ENCODE results near the gene MAGEB4. TPM values are rescaled to one million over a fixed set of nuclear protein-coding genes. Genes with fewer than 3 reads are reported as not detected.
A peak's percentile ranks its signal among the peaks of the same experiment; 100 is the strongest.
"Not testable (repeated sequence)": the region's sequence is repeated elsewhere in the genome, so short reads cannot be mapped to it uniquely, and the experiment has no call there.

The MAGEB4 gene, protein sequence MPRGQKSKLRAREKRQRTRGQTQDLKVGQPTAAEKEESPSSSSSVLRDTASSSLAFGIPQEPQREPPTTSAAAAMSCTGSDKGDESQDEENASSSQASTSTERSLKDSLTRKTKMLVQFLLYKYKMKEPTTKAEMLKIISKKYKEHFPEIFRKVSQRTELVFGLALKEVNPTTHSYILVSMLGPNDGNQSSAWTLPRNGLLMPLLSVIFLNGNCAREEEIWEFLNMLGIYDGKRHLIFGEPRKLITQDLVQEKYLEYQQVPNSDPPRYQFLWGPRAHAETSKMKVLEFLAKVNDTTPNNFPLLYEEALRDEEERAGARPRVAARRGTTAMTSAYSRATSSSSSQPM
- total RNA-seq (2014; rRNA removed; shearing (Covaris generic)): not detected in 2 replicates
- polyA plus RNA-seq (2015; cell fraction: cytosol; rRNA removed): not detected in 2 replicates
- not detected in 2 replicates for polyA plus RNA-seq (2015; cell fraction: nucleus; rRNA removed)

DNA sequence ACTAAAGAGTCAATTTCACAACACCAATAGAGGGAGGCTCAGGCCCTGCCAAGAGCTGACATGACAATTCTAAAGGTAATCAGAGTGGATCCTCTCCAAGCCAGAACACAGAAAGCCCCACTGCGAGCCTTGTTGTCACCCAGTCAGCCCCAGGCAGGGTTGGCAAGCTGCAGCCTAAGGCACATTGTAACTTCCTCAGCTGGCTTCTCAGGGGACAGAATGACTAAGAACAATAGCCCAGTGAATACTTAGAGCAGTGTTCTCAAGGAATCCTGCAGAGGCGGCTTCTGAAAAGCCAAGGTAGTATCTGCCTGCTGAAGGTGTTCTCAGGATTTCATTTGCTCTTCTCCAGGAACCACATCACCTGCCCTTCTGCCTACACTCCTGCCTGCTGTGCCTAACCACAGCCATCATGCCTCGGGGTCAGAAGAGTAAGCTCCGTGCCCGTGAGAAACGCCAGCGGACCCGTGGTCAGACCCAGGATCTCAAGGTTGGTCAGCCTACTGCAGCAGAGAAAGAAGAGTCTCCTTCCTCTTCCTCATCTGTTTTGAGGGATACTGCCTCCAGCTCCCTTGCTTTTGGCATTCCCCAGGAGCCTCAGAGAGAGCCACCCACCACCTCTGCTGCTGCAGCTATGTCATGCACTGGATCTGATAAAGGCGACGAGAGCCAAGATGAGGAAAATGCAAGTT, at the start of gene MAGEB4:
Gene MAGEB4 (plus strand): TSS at position 277 of the 692 bp plus-strand sequence. CDS start 136 bp downstream, at position 413.
- in situ Hi-C loops (cut with HindIII; ENCODE audit: low pct_unique_long_range_greater_than_20kb, low sequenced_read_pairs): no loop called here
- DNase-seq (ENCODE audit: low read depth, low spot score): no peak

DNA sequence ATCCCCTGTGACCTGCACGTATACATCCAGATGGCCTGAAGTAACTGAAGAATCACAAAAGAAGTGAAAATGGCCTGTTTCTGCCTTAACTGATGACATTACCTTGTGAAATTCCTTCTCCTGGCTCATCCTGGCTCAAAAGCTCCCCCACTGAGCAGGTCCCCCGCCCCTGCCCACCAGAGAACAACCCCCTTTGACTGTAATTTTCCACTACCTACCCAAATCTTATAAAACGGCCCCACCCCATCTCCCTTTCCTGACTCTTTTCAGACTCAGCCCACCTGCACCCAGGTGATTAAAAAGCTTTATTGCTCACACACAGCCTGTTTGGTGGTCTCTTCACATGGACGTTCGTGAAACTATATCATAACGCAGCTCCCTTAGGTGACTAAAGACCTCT, 47.9 kb upstream of the MAGEB4 start:
- in situ Hi-C loops (cut with HindIII; ENCODE audit: low pct_unique_long_range_greater_than_20kb, low sequenced_read_pairs); DNase-seq (ENCODE audit: low read depth, low spot score): not testable (repeated sequence)

DNA sequence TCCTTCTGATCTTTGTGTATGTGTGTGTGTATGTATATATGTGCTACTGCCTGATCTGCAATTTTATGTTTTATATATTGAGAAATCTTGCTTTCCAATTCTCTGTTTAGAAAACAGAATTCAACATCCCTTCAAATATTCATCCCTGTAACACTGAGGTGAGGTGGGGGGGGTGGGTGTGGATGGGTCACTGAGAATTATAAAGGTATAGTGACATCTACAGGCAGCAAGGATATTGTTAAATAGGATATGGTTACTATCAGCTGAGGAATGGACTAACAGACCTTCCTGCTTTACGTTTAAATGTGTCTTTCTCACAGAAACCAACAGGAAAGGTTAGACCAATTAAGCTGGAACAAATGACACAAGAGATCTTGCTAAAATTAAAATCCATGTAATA, 45.5 kb upstream of the MAGEB4 start:
- in situ Hi-C loops (cut with HindIII; ENCODE audit: low pct_unique_long_range_greater_than_20kb, low sequenced_read_pairs): no loop called here
- peak; percentile 33 for DNase-seq (ENCODE audit: low read depth, low spot score)

DNA sequence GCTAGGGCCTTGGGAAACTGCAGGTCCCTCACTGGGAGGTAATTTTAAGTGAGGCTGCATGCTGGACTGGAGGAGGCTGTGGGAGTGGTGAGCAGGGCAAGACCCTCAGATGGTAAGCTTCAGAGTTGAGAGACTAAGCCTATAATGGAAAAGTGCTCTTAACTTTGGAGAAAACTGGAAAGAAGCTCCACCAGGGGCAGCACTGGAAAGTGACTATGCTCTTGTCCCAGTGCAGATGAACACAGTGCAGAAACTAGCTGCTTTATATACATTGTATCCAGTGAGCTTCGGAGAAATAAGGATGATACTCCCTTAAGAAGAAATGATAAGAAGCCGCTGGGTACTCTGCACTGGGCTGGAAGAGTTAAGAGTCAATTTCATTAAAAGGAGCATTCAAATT, 29.6 kb upstream of the MAGEB4 start:
- peak; percentile 2 for DNase-seq (ENCODE audit: low read depth, low spot score)
- in situ Hi-C loops (cut with HindIII; ENCODE audit: low pct_unique_long_range_greater_than_20kb, low sequenced_read_pairs): no loop called here

DNA sequence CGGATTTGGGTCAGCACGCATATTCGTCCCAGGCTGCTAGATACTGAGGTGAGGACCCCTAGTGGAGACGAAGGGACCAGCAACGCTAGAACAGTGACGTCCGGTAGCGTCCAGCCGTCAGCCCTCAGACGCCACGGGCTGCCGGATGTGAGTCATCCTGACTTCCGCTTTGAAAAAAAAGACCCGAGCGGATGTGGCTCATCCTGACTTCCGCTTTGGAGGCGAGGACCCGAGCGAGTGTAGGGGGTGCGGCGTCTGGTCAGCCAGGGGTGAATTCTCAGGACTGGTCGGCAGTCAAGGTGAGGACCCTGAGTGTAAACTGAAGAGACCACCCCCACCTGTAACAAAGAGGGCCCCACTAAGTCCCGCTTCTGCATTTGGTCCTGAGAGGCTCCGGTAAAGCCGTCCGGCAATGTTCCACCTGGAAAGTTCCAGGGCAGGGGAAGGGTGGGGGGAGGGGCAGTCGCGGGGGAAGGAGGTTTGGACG, 26.4 kb upstream of the MAGEB4 start, which contains the start of gene MAGEB2:
Gene MAGEB2 (plus strand): TSS at position 207 of the 487 bp plus-strand sequence. CDS start 3,018 bp downstream, outside the sequence.
- peak; percentile 61 for DNase-seq (ENCODE audit: low read depth, low spot score)
- in situ Hi-C loops (cut with HindIII; ENCODE audit: low pct_unique_long_range_greater_than_20kb, low sequenced_read_pairs): no loop called here

DNA sequence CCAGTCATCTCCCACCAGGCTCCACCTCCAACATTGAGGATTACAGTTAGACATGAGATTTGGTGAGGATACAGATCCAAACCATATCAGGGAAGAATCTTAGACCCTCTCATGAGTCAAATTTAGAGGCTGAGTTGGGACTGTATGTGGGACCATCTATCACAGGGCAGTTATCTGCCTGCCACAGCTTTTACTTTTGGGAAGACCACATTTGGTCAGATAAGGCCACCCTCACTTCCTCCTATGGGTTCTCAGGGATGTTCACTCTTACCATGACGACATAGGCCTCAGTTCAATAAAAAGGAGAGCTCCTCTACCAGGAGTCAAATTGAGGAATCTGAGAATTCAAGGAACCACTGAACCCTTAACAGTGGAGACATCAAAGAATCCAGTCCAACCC, 24.3 kb upstream of the MAGEB4 start:
- DNase-seq (ENCODE audit: low read depth, low spot score): no peak
- in situ Hi-C loops (cut with HindIII; ENCODE audit: low pct_unique_long_range_greater_than_20kb, low sequenced_read_pairs): no loop called here

DNA sequence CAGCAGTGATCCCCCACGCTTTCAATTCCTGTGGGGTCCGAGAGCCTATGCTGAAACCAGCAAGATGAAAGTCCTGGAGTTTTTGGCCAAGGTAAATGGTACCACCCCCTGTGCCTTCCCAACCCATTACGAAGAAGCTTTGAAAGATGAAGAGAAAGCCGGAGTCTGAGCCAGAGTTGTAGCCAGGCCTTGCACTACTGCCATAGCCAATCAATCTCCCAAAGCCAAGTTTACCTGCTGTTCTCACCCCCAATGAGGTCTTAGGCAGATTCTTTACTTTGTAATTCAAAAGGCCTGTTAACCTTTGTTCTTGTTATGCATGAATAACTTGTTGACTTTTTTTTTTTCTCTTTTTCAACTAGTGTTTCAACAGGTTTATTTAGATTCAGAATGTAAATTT, 22.4 kb upstream of the MAGEB4 start:
- no peak for DNase-seq (ENCODE audit: low read depth, low spot score)
- in situ Hi-C loops (cut with HindIII; ENCODE audit: low pct_unique_long_range_greater_than_20kb, low sequenced_read_pairs): no loop called here

DNA sequence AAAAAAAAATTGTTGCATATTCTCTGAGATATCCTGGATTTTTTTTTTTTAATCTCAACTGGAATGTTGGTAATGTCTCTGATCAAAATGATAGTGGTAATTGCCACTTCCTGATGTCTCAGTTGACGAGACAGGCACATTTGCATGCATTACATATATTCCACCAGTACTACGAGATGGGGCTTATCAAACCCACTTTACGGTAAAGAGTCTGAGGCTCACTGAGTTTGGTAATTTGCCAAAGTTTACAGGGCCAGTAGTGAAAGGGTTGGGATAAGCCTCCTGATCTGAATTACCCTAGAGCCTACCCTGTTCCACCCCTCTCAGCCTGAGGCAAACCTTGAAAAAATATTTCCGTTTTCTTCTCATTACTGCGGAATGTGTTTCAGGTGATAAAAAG, 21.1 kb upstream of the MAGEB4 start:
- in situ Hi-C loops (cut with HindIII; ENCODE audit: low pct_unique_long_range_greater_than_20kb, low sequenced_read_pairs): no loop called here
- no peak for DNase-seq (ENCODE audit: low read depth, low spot score)

DNA sequence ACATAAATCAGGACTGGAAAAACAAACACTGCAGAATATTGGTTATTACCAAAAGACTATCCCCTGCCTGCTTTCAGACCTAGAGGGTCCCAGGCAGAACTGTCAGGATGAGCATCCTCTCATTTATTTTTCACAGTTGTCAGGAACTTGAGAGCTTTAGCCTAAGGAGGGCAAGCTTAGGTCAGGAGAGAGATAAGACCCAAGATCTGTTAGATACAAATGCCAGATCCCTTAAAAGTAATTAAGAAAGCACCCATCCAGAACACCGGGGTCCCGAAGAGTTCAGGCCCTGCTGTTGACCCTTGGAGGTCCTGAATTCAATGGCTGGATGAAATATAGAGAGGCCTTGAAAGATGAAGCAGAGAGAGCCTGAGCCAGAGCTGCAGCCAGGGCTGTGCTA, 17.3 kb upstream of the MAGEB4 start:
- no peak for DNase-seq (ENCODE audit: low read depth, low spot score)
- in situ Hi-C loops (cut with HindIII; ENCODE audit: low pct_unique_long_range_greater_than_20kb, low sequenced_read_pairs): no loop called here

DNA sequence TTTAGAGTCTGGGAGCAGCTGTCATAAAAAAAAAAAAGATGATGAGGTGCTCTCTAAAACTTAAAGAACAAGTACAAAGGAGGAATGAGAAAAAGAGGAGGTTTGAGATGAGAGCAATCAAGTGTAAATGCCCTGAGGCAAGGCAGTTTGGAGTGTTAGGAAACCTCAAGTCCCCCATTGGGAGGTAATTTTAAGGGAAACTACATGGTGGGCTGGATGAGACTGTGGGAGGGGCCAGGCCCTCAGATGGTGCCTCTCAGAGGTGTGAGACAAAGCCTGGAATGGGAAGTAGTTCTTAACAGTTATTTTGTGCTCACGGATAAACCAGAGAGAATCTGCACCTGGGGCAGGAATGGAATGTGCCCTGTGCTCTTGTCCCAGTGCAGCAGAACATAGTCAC, 13.3 kb upstream of the MAGEB4 start:
- no peak for DNase-seq (ENCODE audit: low read depth, low spot score)
- in situ Hi-C loops (cut with HindIII; ENCODE audit: low pct_unique_long_range_greater_than_20kb, low sequenced_read_pairs): no loop called here

DNA sequence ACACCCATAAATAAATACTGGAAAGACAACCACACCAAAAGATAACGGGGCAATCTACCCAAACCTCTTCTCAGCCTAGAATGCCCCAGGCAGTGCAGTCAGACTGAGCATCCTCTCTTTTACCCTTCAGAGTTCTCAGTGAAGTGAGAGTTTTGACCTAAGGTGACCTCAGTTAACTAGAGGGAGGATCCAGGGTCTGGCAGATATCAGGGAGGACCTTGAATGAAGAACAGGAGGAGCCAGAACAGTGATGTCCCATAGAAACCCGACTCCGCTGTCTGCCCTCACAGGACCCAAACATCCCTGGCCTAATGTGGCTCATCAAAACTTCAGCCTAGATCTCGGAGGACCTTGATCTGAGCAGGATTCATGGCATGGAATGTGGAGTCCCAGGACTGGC, 11.4 kb upstream of the MAGEB4 start, which contains the start of gene MAGEB3:
Gene MAGEB3 (plus strand): TSS at position 263 of the 400 bp plus-strand sequence. CDS start 5,268 bp downstream, outside the sequence.
- DNase-seq (ENCODE audit: low read depth, low spot score): no peak
- in situ Hi-C loops (cut with HindIII; ENCODE audit: low pct_unique_long_range_greater_than_20kb, low sequenced_read_pairs): no loop called here

DNA sequence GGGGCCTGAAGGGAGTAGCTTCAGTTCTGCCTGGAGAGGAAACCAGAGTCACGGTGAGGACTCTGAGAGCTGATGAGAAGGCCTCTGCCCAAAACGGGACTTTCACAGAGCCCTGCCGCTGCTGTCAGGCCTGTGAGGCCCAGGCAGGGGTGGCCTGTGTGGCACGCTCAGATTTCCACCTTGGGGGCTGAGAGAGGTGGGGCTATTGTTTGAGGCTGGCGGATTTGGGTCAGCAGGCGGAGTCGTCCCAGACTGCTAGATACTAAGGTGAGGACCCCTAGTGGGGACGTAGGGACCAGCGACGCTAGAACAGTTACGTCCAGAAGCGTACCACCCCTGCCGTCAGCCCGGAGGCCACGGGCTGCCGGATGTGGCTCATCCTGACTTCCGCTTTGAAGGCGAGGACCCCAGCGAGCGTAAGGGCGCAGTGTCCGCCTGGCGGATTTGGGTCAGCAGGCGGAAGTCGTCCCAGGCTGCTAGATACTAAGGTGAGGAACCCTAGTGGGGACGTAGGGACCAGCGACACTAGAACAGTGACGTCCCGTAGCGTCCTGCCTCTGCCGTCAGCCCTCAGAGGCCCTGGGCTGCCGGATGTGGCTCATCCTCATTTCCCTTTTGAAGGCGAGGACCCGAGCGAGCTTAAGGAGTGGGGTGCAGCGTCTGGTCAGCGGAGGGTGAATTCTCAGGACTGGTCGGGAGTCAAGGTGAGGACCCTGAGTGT, 5.1 kb downstream of the MAGEB4 start, which contains the start of gene MAGEB1:
Gene MAGEB1 (plus strand): TSS at position 378 of the 721 bp plus-strand sequence. CDS start 3,348 bp downstream, outside the sequence.
- in situ Hi-C loops (cut with HindIII; ENCODE audit: low pct_unique_long_range_greater_than_20kb, low sequenced_read_pairs): no loop called here
- DNase-seq (ENCODE audit: low read depth, low spot score): peak; percentile 0

DNA sequence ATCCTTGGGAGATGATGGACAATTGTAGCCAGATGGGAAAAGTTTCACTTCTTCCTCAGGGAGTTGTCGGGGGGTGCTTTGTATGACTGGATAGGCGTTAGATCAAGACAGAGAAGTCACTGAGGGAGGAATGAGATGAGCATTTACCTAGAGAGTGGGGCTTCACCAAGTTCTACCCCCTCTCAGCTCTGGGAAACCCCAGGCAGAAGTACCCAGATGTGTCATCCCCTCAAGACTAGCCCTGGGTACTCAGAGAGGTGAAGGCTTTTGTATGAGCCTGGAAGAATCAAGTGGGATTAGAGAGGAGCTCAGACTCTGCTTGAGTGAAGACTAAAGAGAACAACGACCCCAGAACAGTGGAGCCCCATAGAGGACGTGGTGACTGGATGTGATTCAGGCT, 7.1 kb downstream of the MAGEB4 start:
- in situ Hi-C loops (cut with HindIII; ENCODE audit: low pct_unique_long_range_greater_than_20kb, low sequenced_read_pairs): no loop called here

DNA sequence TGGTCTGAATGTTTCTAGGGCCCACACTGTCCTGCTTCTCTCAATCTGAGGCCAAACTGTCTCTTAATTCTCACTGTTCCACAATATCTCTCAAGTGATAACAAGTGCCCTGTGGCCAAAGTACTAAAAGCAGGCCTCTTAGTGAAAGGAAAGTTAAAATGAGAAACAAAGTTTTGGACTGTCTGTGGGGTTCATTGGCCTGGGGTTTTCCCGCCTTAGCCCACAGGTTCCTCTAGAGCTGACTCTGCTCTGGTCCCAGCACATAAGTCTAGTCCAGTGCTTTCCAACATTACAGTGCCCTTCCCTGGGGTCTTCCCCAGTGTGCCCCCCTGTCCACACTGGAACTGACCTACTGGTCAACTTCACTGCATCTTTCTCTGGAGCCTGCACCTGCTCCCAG, 11.5 kb downstream of the MAGEB4 start:
- DNase-seq (ENCODE audit: low read depth, low spot score): no peak
- in situ Hi-C loops (cut with HindIII; ENCODE audit: low pct_unique_long_range_greater_than_20kb, low sequenced_read_pairs): no loop called here

More for the DNA sequence above, 7.1 kb downstream of the MAGEB4 start:
- DNase-seq (ENCODE audit: low read depth, low spot score): no peak

DNA sequence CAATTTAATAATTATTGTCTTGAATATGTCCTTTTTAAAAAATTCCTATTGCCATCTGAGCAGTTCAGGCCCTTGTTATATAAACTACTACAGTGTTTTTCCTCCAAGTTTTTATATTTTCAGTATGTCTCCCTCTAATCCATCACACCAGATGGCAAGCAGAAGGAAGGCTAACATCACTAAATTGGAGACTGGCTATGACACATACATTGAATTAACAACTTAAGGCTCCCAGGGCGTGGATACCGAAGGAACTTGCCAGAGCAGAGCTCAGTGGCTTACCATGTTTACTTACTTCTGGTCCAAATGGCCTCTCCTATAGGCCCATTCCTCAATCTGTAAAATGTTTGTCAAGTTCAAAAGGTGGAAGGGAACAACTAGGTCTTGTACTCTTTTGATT, 18.1 kb downstream of the MAGEB4 start:
- DNase-seq (ENCODE audit: low read depth, low spot score): no peak
- in situ Hi-C loops (cut with HindIII; ENCODE audit: low pct_unique_long_range_greater_than_20kb, low sequenced_read_pairs): no loop called here

DNA sequence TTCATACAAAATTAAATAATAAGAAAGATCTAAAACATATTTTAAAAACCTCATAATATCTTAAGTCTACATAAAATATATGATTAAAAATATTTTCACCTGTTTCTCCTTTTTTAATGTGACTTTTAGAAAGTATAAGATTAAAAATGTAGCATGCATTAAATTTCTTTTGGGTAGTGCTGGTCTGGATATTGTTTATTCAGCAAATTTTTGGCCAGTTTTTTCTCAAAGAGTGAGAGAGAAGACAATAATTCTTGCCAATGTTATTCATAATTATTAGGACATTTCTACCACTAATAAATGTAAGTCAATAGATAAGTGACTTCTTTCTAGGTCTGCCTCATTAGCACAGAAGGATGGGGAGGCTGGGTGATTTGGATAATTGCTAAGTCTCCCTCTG, 19.2 kb downstream of the MAGEB4 start:
- in situ Hi-C loops (cut with HindIII; ENCODE audit: low pct_unique_long_range_greater_than_20kb, low sequenced_read_pairs): no loop called here
- no peak for DNase-seq (ENCODE audit: low read depth, low spot score)

DNA sequence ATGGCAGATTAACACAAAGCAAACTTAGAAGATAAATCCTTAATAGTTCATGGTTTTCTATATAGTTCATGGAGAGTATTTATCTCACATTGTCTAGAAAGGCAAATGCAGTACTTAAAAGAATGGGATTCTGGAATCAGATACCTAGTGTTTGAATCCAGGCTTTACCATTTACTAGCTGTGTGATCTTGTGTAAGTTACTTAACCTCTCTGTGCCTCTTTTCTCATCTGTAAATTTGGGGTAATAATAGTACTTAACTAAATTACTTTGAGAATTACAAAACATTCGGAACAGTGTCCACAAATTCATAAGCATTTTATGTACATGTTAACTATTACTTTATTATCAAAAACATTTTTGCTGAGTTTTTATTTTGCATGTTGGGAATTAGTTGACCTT, 21.0 kb downstream of the MAGEB4 start:
- in situ Hi-C loops (cut with HindIII; ENCODE audit: low pct_unique_long_range_greater_than_20kb, low sequenced_read_pairs): no loop called here
- no peak for DNase-seq (ENCODE audit: low read depth, low spot score)

DNA sequence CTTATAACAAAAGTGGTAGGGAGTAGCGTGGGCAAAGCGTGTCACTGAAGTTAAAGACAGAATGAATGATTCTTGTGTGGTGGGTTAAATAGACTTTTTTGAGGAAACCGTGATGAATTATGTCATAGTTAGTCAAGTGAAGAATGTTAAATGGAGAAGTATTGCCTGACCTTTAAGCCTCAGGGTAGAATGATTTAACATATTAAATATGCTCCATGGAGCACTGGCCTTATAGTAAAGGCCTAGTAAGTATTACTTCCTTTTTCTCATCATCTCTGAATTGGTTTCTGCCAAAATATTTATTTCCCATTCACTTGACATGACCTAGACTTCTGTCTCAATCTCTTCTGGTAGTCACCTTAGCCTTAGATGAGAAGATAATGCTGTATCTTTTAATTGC, 28.8 kb downstream of the MAGEB4 start:
- in situ Hi-C loops (cut with HindIII; ENCODE audit: low pct_unique_long_range_greater_than_20kb, low sequenced_read_pairs): no loop called here
- no peak for DNase-seq (ENCODE audit: low read depth, low spot score)
